Stimulated activated CD8-positive, alpha-beta memory T cell treated with anti-CD3 and anti-CD28 coated beads, Interleukin-4, amount 100 ng/mL, for 48 hours (primary cell): ENCODE measurements around the gene RHBDL1.

Experiments used
- DNase-seq: peaks from one replicate; pipeline ENCODE4 v3.0.0-alpha.2; 2020

Gene RHBDL1

DNA sequence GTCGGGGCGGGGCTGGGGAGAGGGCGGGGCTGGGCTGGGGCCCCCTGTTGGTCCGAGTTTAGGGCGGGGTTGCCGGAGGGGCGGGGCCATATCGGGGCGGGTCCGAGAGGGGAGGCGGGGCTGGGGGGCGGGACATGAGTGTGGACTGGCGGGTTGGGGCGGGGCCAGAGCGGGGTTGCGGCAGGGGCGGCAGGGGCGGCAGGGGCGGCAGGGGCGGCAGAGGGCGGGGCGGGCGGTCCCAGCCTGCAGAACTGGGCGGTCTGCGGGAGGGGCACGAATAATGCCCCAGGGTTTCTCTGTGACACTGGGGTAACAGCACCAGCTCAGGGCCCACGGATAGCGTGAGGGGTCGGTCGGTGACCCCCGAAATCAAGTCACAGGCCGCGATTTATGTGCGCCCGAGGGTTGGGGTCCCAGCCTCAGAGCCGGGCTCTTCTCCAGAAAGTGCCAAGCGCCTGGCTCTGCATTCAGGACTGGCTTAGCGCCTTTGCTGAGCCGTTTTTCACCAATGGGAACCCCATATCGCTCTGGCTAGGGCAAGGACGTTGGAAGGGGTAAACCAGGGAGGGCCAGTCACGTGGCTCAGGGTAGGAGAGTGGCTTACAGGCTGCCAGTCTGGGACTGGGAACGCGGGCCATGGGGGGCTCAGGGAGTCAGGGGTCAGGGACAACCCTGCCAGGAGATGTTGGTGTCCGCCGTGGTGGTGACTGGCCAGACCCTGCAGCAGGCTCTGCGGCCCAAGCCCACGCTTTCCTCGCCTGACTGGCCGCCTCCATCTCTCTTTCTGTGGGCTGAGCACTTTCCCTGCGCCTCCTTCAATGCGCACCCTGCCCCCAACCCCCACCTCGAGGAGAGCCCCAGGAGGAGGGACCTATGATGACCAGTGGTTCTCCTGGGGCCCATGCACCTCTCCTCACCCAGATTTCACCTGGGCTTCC is 38.1 kb upstream of the RHBDL1 start:
- DNase-seq = peak; percentile 91

DNA sequence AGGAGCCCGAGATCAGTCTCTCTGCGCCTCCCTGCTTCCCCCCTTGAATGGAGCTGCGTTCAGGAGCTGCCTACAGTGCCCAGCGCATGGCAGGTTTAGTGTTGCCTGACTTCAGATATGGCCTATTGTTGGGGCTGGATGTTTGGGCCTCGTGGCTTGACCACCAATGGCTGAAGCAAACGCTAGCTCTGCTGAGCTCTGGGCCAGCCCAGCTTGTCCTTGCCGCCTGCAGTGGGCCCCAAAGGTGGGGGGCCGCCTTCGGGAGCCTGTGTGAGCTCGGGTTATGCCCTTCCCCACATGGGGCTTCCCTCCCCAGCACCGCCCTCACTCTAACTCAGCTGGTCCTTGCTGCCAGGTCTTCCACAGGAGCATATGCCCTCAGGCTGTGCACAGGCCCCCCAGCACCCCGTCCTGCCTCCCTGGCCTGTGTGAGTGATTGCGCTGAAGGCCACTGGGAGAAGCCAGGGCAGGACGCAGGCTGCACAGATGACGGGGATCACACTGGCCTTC is 37.4 kb upstream of the RHBDL1 start:
- no peak for DNase-seq

DNA sequence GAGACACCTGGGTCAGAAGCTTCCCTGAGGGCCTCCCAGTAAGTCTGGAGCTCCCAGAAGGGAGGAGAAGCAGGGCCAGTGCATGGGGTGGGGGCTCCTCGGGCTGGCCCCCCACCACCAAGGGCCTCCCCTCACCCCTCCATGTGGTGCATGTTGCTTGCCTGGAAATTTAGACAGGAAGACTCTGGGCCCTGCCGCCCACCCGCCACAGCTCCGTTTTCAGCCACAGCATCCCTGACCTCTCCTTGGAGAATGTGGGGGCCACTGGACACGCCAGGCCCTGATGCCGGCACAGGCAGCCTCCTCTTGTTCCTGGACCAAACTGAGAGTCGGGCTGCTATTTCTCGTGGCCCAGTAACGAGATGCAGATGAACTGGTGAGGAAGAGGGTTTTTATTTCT is 36.6 kb upstream of the RHBDL1 start:
- DNase-seq = no peak

DNA sequence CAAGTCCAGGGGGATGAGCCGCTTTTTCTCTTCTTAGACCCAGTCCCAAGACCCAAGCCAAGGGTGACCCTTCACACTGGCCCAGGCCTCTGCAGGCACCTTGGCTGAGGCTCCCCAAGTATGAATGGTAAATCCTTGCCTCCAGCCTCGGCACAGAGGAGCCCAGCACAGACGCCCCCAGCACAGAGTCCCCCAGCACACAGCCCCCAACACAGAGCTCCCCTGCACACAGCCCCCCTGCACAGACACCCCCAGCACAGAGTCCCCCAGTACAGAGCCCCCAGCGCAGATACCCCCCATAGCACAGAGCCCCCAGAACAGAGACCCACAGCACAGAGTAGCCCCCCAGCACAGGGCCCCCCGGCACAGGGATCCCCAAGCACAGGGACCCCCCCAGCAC is 34.9 kb upstream of the RHBDL1 start:
- no peak for DNase-seq

DNA sequence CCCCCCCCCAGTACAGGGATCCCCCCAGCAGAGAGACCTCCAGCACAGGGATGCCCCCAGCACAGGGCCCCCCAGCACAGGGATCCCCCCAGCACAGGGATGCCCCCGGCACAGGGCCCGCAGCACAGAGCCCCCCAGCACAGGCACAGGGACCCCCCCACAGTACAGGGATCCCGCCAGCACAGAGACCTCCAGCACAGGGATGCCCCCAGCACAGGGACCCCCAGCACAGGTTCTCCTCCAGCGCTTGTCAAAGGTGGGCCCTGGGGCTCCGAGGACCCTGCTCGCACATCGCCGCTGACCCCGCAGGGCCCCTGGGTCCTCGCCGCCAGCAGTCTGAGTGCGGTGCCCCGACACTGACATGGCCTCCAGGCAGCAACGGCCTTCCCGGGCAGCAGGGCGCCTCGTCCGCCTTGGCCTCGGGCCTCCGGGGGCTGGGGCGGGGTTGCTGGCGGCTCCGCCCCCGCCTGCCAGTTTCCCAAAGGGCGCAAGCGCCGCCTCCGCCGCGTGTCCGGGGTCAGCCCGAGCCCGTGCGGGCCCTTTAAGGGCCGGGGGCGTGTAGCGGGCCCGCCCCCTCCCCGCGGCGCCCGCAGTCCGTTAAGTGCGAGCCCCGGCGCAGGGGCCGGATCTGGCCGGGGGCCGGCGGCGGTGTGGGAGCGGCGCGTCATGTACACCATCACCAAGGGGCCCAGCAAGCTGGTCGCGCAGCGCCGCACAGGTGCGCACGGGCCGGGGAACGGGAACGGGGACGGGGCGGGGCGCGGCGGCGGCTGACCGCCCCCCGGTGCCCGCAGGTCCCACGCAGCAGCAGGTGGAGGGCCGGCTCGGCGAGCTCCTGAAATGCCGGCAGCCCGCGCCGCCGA is 33.9 kb upstream of the RHBDL1 start, which contains the start of gene MCRIP2:
MCRIP2 (plus strand) TSS at position 503 of the 863 bp plus-strand sequence; CDS start at position 667, 164 bp downstream.
- peak; percentile 84 for DNase-seq

DNA sequence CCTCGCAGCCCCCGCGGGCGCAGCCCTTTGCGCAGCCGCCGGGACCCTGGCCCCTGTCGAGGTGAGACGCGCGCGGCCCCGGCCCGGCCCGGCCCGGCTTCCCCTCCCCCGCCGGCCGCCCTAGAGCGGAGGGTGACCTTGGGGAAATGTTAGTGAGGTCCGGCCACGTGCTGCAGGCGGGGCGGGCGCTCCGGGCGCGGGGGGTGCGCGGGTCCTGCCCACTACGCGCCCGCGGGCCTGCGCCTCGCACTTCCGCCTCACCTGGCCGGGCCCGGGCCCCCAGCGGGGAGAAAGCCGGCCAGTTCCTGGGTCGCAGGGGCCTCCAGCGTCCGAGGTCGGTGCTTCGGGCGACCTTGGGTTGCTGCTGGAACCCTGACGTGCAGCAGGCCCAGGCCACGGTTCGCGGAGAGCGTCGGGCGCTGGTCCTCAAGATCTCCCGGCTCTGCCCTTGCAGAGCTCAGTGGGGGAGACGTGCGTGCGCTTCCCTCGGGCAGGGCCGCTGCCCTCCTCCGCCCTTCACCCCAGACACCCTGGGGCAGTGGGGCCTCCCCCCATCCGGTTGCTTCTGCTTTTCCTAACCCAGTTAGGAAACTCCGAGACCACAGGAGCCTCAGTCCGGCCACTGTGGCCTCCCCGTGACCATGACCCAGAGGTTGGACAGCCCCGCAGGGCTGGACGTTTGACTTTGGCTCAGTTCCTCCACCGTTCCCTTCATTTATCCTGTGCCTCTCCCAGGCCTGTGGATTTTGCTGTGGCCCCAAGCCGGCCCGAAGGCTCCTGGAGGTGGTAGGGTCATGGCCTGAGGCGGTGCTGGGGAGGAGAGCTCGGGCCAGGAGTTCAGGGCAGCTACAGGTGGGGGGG is 33.1 kb upstream of the RHBDL1 start:
- peak; percentile 60 for DNase-seq

DNA sequence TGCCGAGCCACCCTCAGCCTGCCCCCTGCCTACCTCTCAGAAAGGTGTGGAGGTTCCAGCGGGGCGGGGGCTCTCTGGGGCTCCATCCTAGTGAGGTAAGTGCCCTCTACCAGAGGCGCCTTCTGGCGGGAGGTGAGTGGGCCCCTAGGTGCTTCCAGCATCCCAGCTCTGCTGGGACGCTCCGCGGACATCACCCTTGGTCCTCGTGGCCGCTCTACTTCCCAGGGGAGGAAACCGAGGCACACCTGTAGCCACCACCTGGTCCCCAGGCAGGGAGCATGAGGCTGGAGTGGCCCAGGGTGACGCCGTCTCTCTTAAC is 32.5 kb upstream of the RHBDL1 start:
- DNase-seq = no peak

DNA sequence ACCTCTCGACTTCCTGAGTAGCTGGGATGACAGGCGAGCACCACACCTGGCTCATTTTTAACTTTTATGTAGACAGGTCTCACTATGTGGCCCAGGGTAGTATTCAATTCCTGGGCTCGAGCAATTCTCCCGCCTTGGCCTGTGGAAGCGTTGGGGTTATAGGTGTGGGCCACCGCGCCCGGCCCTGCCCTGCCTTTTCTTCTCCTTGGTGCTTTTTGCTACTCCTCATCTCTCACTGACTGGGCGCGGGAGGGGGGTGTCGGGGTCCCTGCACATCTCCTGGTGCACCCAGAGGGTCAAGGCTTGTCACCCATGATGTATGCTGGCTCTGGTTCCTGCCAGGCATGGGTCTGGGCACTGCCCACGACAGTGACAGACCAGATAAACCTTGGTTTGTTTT is 30.9 kb upstream of the RHBDL1 start:
- no peak for DNase-seq

DNA sequence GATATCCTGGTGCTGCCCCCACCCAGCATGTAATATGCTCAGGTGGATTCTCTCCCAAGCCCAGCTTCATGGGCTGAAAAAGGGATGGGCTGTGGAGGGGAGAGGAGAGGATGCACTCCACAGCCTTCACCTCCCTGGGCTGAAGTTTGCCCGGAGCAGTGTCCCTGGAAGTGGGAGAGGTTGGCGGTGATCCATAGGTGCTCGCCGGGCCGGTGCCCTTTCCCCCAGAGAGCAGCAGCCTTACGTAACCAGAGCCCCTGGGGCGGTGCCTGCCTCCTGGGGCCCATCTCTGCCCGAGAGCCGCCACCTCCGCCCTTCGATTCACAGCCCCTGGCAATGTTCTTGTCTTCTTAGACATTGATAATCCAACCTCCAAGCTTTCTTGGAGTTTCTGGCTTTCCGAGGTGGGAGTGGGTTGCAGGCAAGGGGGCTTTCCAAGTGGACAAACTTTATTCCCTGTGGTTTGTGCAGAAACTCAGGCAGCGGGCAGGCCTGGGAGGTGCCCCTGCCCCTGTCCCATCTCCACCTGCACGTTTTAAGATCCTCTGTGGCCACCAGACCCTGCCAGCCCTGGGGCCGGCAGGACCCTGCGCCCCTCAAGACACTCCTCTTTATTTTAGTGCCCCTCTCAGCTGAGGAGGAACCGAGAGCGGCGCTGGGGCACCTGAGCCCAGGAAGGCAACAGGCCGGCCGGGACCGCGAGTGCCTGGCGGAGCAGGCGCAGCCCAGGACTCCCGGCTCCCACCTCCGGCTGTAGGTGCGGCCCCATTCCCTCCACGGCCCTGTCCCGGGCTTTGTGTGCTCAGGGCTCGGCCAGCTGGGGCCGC is 29.4 kb upstream of the RHBDL1 start:
- DNase-seq = no peak

DNA sequence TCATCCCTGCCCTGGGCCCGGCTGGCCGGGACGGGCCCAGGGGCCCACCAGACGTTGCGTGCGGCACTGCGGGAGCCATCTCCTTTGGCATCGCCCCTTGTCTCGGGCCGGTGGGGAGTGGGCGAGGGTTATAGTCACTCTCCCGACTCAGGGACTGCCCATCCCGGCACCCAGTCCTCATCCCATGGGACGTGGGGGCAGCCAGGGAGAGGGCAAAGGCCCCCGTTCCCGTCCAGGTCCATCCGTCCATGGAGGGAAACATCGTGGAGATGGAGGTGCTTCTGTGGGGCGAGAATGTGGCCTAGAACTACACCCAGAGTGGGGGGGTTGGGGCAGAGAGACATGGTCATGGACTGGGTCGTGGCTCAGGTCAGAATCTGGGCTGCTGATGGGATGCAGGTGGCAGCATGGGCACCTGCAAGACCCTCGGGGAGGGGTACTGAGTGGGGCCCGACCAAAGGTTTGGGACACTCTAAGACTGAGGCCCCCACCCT is 28.7 kb upstream of the RHBDL1 start:
- no peak for DNase-seq

DNA sequence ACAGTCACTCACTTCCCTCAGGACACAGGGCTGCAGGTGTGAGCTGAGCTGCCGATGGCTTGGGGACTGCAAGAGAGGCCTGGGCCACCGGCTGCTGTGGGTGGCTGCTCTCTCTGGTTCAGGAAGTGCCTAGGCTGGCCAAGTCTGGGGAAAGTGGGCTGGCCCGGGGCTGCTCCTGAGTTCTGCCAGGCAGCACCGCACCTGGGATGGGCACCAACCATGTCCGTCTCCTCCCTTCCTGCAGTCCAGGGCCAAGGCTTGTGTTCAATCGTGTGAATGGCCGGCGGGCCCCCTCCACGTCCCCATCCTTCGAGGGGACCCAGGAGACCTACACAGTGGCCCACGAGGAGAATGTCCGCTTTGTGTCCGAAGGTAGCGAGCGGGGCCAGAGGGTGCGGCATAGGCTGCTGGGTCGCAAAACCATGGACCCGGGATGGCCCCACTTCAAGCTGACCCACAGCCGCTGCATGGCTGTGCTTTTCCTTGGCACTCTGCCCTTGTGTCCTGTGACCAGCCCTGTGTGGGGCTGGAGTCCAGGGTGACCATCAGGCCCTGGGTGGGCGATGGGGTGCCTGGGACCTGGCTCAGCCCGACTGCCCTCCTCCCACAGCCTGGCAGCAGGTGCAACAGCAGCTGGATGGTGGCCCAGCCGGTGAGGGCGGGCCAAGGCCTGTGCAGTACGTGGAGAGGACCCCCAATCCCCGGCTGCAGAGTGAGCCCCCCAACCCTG is 28.1 kb upstream of the RHBDL1 start:
- DNase-seq = no peak

DNA sequence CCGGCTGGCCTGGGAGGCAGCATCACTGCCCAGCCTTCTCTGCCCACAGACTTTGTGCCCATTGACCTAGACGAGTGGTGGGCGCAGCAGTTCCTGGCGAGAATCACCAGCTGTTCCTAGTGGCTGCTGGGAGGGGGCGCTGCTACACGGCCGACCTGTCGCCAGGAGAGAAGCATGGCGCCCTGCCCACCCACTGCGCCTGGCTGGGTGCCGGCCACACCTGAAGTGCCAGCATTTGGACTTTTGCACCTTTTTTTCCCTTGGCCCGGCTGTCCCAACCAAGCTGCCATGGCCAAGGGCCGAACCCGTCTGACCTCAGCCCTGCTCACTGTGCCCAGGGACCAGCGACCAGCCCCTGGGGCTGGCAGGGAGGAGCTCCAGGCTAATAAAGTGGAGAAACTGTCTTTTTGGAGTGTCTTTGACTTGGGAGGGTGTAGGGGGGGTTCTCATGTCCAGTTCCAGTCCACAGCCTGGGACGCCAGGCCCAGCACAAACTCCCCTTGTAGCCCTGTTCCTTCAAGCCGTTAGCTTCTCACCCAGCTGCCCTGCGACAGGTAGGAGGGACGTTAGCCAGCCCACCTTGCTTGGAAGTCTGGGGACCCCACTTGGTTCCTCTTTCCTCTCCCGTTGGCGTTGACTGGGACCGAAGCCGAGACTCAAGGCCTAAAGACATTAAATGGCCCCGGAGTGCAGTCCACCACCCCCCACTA is 27.2 kb upstream of the RHBDL1 start:
- peak; percentile 74 for DNase-seq

DNA sequence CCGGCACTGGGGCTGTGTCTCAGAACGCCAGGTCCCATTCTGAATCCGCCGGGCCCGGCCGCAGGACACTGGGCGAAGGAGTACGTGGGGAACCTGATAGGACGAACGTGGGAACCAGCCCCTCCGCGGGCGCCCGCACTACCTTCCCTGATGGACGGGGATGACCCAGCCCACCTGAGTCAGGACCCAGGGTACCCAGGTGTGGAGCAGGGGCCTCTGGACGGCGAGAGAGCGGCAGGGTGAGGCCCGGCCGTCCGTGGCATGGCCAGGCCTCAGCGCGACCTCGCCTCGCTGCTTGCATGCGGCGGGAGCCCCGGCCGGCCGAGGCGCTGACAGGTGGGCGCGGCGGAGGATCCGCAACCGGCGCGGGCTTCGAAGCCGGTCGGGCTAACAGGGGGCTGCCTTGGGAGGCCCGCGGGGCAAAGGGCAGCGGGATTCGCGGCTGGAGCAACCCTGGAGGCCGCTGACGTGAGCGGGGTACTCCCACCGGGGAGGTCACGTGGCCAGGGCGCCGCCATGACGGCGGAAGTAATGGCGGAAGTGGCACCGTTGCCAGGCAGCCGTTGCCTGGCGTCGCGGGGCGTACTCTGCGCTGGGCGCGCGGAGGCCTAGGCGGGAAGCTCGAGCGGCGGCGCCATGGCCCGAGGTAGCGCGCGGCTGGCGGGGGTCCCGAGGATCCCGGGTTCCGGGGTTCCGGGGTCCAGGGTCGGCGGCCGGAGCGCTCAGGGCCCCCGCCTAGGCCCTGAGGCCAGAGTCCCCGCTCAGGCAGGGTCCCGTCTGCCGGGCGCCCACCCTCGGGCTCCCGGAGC is 26.5 kb upstream of the RHBDL1 start, which contains the start of gene WDR90:
WDR90 (plus strand) TSS at position 585 of the 809 bp plus-strand sequence; CDS start at position 637, 52 bp downstream.
- peak; percentile 95 for DNase-seq

DNA sequence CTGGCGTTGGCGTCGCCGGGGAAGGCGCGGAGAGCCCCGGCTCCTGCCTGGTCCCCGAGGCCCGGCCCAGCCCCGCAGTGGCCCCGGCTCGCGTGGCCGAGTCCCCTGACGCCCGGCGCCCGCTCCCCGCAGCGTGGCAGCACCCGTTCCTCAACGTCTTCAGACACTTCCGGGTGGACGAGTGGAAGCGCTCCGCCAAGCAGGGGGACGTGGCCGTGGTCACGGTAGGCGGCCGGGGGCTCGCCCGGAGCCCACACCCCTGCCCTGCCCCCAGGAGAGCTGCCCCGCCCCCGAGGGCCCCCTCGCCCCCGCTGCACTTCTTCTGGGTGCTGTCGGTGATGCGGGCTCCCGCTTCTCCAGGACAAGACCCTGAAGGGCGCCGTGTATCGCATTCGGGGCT is 25.8 kb upstream of the RHBDL1 start:
- DNase-seq = peak; percentile 40

DNA sequence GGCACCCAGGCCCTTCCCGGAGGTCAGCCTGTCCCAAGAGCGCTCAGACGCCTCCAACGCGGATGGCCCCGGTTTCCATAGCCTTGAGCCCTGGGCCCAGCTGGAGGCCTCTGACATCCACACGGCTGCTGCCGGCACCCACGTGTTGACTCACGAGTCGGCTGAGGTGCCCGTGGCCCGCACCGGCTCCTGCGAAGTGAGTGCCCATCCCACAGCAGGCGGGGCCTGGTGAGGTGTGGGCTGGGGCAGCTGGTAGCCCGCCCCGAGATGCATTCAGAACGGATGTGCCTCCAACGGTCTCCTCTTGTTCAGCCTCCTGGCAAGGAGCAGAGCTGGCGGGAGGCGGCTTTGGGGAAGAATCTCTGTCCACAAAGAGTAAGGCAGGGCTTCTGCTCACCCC is 23.6 kb upstream of the RHBDL1 start:
- DNase-seq = no peak

DNA sequence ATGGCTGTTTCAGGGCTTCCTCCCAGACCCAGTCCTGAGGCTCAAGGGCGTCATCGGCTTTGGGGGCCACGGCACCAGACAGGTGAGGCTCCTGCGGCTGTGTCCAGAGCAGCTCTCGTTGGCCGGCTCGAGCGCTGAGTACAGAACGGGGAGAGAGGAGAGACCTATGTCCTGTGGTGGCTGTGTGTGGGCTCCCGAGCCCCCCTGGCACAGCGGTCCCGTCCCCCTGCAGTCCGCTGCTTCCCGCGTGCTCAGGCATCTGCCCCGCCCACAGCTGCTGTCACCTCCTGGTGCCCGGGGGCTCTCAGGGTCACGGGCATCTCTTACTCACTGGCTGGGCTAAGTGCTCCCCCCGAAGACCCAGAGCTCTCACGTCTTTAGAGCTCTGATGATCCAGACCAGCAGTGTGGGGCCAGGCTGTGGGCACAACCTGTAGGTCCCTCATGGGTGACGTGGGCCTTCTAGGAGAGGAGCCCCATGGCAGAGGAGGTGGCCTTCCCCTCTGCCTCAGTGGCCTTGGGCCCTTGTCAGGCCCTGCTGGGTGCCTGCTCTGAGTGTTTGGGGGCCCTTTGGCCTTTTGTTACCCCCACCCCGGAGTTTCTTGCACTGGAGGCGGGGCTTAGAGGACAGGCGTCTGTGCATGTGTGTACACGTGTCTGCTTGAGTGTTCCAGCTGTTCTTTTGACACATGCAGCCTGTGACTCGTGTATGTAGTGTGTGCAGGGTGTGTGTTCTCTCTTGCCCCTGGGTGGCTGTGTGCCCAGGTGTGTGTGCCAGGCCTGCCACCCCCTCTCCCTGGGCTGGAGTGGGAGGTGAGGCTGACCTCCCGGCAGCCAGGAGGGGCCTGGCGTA is 22.8 kb upstream of the RHBDL1 start:
- DNase-seq = no peak

DNA sequence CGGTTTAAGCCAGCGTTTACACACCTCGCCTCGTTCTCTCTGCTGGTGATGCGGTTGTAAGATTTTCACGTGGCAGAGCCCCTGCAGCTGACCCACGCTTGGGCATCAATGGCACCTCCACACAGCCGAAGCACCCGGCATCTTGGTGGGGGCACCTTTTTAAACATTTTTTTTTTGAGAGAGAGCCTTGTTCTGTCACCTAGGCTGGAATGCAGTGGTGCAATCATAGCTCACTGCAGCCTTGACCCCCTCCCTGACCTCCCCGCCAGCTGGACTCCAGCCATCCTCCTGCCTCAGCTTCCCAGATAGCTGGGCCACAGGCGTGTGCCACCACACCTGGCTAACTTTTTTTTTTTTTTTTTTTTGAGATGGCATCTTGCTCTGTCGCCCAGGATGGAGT is 21.4 kb upstream of the RHBDL1 start:
- no peak for DNase-seq

DNA sequence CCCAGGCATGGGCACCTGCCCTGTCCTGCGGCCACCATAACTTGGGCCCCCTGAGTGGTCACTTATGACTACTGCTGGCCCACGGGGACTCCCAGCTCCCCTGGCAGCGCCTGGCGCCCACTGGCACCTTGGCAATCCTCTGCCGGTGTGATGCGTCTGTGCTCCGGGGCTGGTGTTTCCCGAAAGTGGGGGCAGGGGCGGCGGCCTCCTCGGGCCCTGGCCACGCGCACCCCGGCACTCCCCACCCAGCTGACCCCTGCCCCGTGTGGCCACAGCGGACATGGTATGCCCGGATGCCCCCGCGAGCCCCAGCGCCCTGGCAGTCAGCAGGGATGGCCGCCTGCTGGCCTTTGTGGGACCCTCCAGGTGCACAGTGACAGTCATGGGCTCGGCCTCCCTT is 18.0 kb upstream of the RHBDL1 start:
- no peak for DNase-seq
